GM12878 (cell line): ENCODE results near the gene GPATCH11. TPM values are rescaled to one million over a fixed set of nuclear protein-coding genes. Genes with fewer than 3 reads are reported as not detected.
A peak's percentile ranks its signal among the peaks of the same experiment; 100 is the strongest.

Experiments
- ATAC-seq: fragments of 200-7000 bp; cut with Tn5 transposase; 3 replicates; pipeline ENCODE4 v1.9.1; 2020; ENCODE audit warnings: mild to moderate bottlenecking, moderate library complexity
- BruUV-seq: library from RNA; stranded (reverse); fragments of 400-500 nt; replicated peaks from 2 replicates; lab custom pipeline; 2021; lab: Mats Ljungman, UMichigan
- CTCF ChIA-PET: fragments of 300-600 bp; sonication (Branson Sonifier 250); formaldehyde crosslinking; extraction: SDS; loops from one replicate; lab custom pipeline; 2021; ENCODE audit warnings: inconsistent platforms; lab: Yijun Ruan, JAX
- POLR2A ChIA-PET: fragments of 350-600 bp; formaldehyde crosslinking; extraction: SDS; loops from one replicate; lab custom pipeline; 2021; ENCODE audit warnings: inconsistent platforms; lab: Charles Lee
- RAD21 ChIA-PET: fragments of 300-600 bp; sonication (Branson Sonifier 250); formaldehyde crosslinking; loops from one replicate; lab custom pipeline; 2023; ENCODE audit warnings: antibody characterized with exemption; ENCODE audit not compliant: unreplicated experiment; lab: Charles Lee
- SMC1A ChIA-PET: fragments of 300-600 bp; sonication (Branson Sonifier 250); formaldehyde crosslinking; loops from one replicate; lab custom pipeline; 2023; ENCODE audit not compliant: unreplicated experiment, uncharacterized antibody; lab: Charles Lee
- DNase-seq: peaks from one replicate; pipeline ENCODE4 v3.0.0-alpha.2; 2011; ENCODE audit warnings: low read depth, low spot score
- FAIRE-seq: peaks from 3 replicates; lab custom pipeline; 2011; peaks lifted over from hg19 to GRCh38; lab: Jason Lieb, UNC
- H2AFZ ChIP-seq: 2 replicates; pipeline ENCODE4 v1.6.0; 2011; ENCODE audit warnings: low read depth, low read length, control low read depth; ENCODE audit not compliant: control insufficient read depth
- H3K27ac ChIP-seq: 2 replicates; pipeline ENCODE4 v1.5.1; 2011; ENCODE audit warnings: control low read depth; ENCODE audit not compliant: control insufficient read depth, insufficient read depth
- H3K27me3 ChIP-seq, 2 experiments: replicated peaks in 1 of 2; 2 replicates each; pipeline versions ENCODE4 v1.6.0 to v1.6.1; 2011; ENCODE audit warnings: low read length in 1 of 2; ENCODE audit not compliant: control insufficient read depth in 2 of 2, insufficient read depth in 2 of 2
- H3K36me3 ChIP-seq, 2 experiments: 2 replicates each; pipeline ENCODE4 v1.5.1; 2011; ENCODE audit warnings: low read length in 1 of 2; ENCODE audit not compliant: control insufficient read depth in 2 of 2, insufficient read depth in 2 of 2
- H3K4me1 ChIP-seq: 2 replicates; pipeline ENCODE4 v1.6.1; 2011; ENCODE audit warnings: mild to moderate bottlenecking, low read length, moderate library complexity, mixed read lengths; ENCODE audit not compliant: control insufficient read depth, insufficient read depth
- H3K4me2 ChIP-seq: 2 replicates; pipeline ENCODE4 v1.6.0; 2011; ENCODE audit warnings: control low read depth; ENCODE audit not compliant: control insufficient read depth, insufficient read depth
- H3K4me3 ChIP-seq: fragments of 200-600 bp; sonication (generic); 2 replicates; pipeline ENCODE4 v1.5.1; 2016
- H3K79me2 ChIP-seq: 2 replicates; pipeline ENCODE4 v1.6.0; 2011; ENCODE audit warnings: low read length; ENCODE audit not compliant: control insufficient read depth, insufficient read depth
- H3K9ac ChIP-seq: 2 replicates; pipeline ENCODE4 v1.8.0; 2011; ENCODE audit warnings: low read length, control low read depth, mixed read lengths; ENCODE audit not compliant: control insufficient read depth, insufficient read depth
- H3K9me3 ChIP-seq: replicated peaks from 3 replicates; pipeline ENCODE4 v1.5.1; 2011; ENCODE audit warnings: mild to moderate bottlenecking, low read length; ENCODE audit not compliant: control insufficient read depth, insufficient read depth
- H4K20me1 ChIP-seq: 2 replicates; pipeline ENCODE4 v1.6.0; 2011; ENCODE audit not compliant: control insufficient read depth, insufficient read depth
- BCL11A ChIP-seq: IDR thresholded peaks from 2 replicates; pipeline ENCODE4 v1.6.1; 2011; ENCODE audit warnings: low read depth, low read length
- CHD4 ChIP-seq: fragments of 200-600 bp; sonication (generic); IDR thresholded peaks from 2 replicates; pipeline ENCODE4 v1.6.1; 2016; ENCODE audit warnings: mild to moderate bottlenecking
- NFIC ChIP-seq: IDR thresholded peaks from 2 replicates; pipeline ENCODE4 v1.6.1; 2012; ENCODE audit warnings: low read depth, mild to moderate bottlenecking, inconsistent platforms, low read length, moderate library complexity
- NR2F1 ChIP-seq: fragments of 450-650 bp; conservative IDR thresholded peaks from 2 replicates; pipeline ENCODE4 v1.6.1; 2017; ENCODE audit warnings: mild to moderate bottlenecking
- PAX8 ChIP-seq: fragments of 450-650 bp; IDR thresholded peaks from 2 replicates; pipeline ENCODE4 v1.6.1; 2017; ENCODE audit warnings: mild to moderate bottlenecking, moderate library complexity
- RBBP5 ChIP-seq: fragments of 200-600 bp; sonication (generic); conservative IDR thresholded peaks from 2 replicates; pipeline ENCODE4 v1.6.1; 2016
- RELA ChIP-seq: fragments of 450-650 bp; IDR thresholded peaks from 2 replicates; pipeline ENCODE4 v1.8.0; 2014; ENCODE audit warnings: borderline replicate concordance; ENCODE audit not compliant: partially characterized antibody
- SPI1 ChIP-seq: IDR thresholded peaks from 2 replicates; pipeline ENCODE4 v1.6.1; 2011; ENCODE audit warnings: low read depth, mild to moderate bottlenecking, low read length, moderate library complexity, borderline replicate concordance; ENCODE audit not compliant: insufficient read depth
- SRF ChIP-seq, 2 experiments: IDR thresholded peaks; 2 replicates each; pipeline ENCODE4 v1.6.1; 2011; ENCODE audit warnings: low read depth in 2 of 2, low read length in 2 of 2, mild to moderate bottlenecking in 1 of 2, moderate library complexity in 1 of 2
- STAT1 ChIP-seq: fragments of 450-650 bp; conservative IDR thresholded peaks from 2 replicates; pipeline ENCODE4 v1.6.1; 2014; ENCODE audit warnings: antibody characterized with exemption, mild to moderate bottlenecking
- YY1 ChIP-seq: IDR thresholded peaks from 2 replicates; pipeline ENCODE4 v1.6.1; 2011; ENCODE audit warnings: low read depth, mild to moderate bottlenecking, low read length
- ZNF217 ChIP-seq: fragments of 450-650 bp; IDR thresholded peaks from 2 replicates; pipeline ENCODE4 v1.6.1; 2017; ENCODE audit warnings: antibody characterized with exemption, mild to moderate bottlenecking
- ZZZ3 ChIP-seq: IDR thresholded peaks from 2 replicates; pipeline ENCODE4 v1.6.1; 2011; ENCODE audit warnings: low read depth; ENCODE audit not compliant: control insufficient read depth, insufficient read length
- WGBS: methylation state at CpG from one replicate; pipeline ENCODE4 v1.1.6; 2016; ENCODE audit warnings: low lambda C conversion rate; ENCODE audit not compliant: insufficient replicate concordance, insufficient coverage; ENCODE audit errors: missing lambda C conversion rate; 5-methylcytosine and 5-hydroxymethylcytosine counted together
- in situ Hi-C: fragments of 300-500 bp; cut with MboI; formaldehyde crosslinking; loops from 9 replicates; pipeline ENCODE4 v1.14.3; 2018; ENCODE audit warnings: mixed read lengths
- intact Hi-C: fragments of 100-400 bp; cut with micrococcal nuclease; formaldehyde crosslinking; loops from one replicate; pipeline ENCODE4 v1.14.2; 2022; ENCODE audit not compliant: unreplicated experiment
- polyA plus RNA-seq, 11 experiments: library from polyadenylated mRNA; depleted of rRNA in 4 of 11; unstranded in 6 of 11; stranded (reverse) in 5 of 11; fragments of >200 nt; fragmentation: Nextera tagmentation in 4 of 11; fragmentation: Illumina TruSeq in 1 of 11; extraction: Ambion mirVana in 4 of 11; extraction: Trizol in 1 of 11; gene quantifications; 1 replicate in 1 of 11; 2 replicates in 10 of 11; pipeline versions ENCODE4 v1.2.1 to v1.2.3, GENCODE V29; 2011 to 2016; ENCODE audit warnings: inconsistent platforms in 2 of 11, missing spikeins in 2 of 11, low read depth in 1 of 11
- total RNA-seq, 4 experiments: library from RNA; depleted of rRNA in 3 of 4; stranded (reverse); fragments of >200 nt in 3 of 4; fragmentation: Illumina TruSeq in 1 of 4; extraction: Trizol in 1 of 4; gene quantifications; 2 replicates each; pipeline versions ENCODE4 v1.2.1 to v1.2.3, GENCODE V29; 2013 to 2021
- TF ChIP-seq, protein P1 (sequence below): fragments of 450-650 bp; IDR thresholded peaks from 2 replicates; pipeline ENCODE4 v1.6.1; 2017; ENCODE audit warnings: mild to moderate bottlenecking, moderate library complexity
- TF ChIP-seq, protein P2 (sequence below): IDR thresholded peaks from 2 replicates; pipeline ENCODE4 v1.6.1; 2011; ENCODE audit warnings: low read depth, mild to moderate bottlenecking, low read length, moderate library complexity, borderline replicate concordance; ENCODE audit errors: extremely low read depth
- TF ChIP-seq, protein P3 (sequence below): fragments of 450-650 bp; IDR thresholded peaks from 2 replicates; pipeline ENCODE4 v1.6.1; 2017; ENCODE audit warnings: mild to moderate bottlenecking, moderate library complexity

GPATCH11 gene
- total and polyA plus RNA-seq, 10 of the 15 experiments (the other 5 are each of a cell fraction or from before 2014, with no cell fraction given): 11.5 to 31.8 (median 16.5) TPM

DNA sequence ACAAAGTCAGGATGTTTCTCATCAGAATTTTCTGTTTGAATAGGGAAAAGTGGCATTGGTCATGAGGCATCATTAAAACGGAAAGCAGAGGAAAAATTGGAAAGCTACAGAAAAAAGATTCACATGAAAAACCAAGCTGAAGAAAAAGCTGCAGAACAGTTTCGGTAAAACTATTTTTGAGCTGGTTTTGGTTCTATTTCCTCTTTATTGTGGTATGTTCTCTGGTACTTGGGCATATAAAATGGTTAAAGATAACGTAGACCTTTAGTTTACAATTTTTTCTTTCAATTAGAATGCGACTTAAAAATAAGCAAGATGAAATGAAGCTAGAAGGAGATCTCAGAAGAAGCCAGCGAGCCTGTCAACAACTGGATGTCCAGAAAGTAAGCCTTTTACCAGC is 7.6 kb downstream of the GPATCH11 start (continued):
- TF ChIP-seq ZNF217 (peak; percentile 34; the same call in 1 of the 2 replicates), BCL11A (peak; percentile 71; the same call in 1 of the 2 replicates), NFIC (peak; percentile 84), YY1 (no peak)
- TF ChIP-seq, protein P1, sequence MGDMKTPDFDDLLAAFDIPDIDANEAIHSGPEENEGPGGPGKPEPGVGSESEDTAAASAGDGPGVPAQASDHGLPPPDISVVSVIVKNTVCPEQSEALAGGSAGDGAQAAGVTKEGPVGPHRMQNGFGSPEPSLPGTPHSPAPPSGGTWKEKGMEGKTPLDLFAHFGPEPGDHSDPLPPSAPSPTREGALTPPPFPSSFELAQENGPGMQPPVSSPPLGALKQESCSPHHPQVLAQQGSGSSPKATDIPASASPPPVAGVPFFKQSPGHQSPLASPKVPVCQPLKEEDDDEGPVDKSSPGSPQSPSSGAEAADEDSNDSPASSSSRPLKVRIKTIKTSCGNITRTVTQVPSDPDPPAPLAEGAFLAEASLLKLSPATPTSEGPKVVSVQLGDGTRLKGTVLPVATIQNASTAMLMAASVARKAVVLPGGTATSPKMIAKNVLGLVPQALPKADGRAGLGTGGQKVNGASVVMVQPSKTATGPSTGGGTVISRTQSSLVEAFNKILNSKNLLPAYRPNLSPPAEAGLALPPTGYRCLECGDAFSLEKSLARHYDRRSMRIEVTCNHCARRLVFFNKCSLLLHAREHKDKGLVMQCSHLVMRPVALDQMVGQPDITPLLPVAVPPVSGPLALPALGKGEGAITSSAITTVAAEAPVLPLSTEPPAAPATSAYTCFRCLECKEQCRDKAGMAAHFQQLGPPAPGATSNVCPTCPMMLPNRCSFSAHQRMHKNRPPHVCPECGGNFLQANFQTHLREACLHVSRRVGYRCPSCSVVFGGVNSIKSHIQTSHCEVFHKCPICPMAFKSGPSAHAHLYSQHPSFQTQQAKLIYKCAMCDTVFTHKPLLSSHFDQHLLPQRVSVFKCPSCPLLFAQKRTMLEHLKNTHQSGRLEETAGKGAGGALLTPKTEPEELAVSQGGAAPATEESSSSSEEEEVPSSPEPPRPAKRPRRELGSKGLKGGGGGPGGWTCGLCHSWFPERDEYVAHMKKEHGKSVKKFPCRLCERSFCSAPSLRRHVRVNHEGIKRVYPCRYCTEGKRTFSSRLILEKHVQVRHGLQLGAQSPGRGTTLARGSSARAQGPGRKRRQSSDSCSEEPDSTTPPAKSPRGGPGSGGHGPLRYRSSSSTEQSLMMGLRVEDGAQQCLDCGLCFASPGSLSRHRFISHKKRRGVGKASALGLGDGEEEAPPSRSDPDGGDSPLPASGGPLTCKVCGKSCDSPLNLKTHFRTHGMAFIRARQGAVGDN: no peak

DNA sequence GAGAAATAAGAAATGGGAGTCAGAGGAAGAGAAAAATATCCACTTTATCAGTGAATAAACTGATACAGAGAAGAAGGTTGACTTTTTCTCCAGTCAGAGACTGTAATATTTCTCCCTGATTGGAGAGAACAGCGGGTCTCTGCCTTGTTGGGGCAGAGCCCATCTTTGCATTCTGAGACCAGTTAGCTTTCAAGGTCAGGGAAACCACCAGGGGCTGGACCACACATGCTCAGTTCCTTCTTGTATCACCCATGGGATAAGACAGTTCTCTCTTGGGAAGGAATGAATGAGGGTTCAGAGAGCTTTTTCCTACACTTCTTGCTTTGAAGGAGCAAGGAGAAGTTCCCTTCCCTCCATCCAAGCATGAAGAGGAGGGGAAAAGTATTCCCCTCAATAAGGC is 12.2 kb downstream of the GPATCH11 start:
- no peak overlapping the region for H3K4me3 ChIP-seq
- FAIRE-seq: no peak
- no peaks in the 10 kb centered on the region for H4K20me1 ChIP-seq
- in situ Hi-C loops: no loop called here
- ChIA-PET RAD21 (interaction anchor here (1.5 kb wide), 1 partner anchor 19 kb away, joined by 6 read pairs; no protein-coding TSS in a partner anchor), SMC1A (interaction anchor here (1.1 to 1.8 kb wide), 4 partner anchors 8 to 58 kb away, joined by 3 to 6 read pairs (median 4); partner anchors contain the start of genes GPATCH11 and HEATR5B), POLR2A (interaction anchor here (2.2 kb wide), 1 partner anchor 11 kb away, joined by 4 read pairs; no protein-coding TSS in a partner anchor), CTCF (no interaction called here)
- H3K27me3 ChIP-seq: no peaks in the 10 kb centered on the region
- H3K4me2 ChIP-seq: no peak overlapping the region
- ATAC-seq: peak; percentile 43; the same call in 2 of the 3 replicates
- no peak overlapping the region for H2AFZ ChIP-seq
- peaks cover 6% of the 10 kb centered on the region for H3K79me2 ChIP-seq
- no peak overlapping the region for H3K27ac ChIP-seq
- H3K9me3 ChIP-seq: no peaks in the 10 kb centered on the region
- BruUV-seq: TSS peak; percentile 58
- intact Hi-C loops: no loop called here
- 0% methylated on average over 1 of the region's 1 CpG for WGBS
- no peak for DNase-seq
- H3K9ac ChIP-seq: no peak overlapping the region
- peaks cover 5 to 35% of the 10 kb centered on the region in 2 experiments; a peak in 3 of 4 replicates for H3K36me3 ChIP-seq
- H3K4me1 ChIP-seq: peaks cover 12% of the 10 kb centered on the region
- TF ChIP-seq, protein P2, sequence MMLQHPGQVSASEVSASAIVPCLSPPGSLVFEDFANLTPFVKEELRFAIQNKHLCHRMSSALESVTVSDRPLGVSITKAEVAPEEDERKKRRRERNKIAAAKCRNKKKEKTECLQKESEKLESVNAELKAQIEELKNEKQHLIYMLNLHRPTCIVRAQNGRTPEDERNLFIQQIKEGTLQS: no peak
- TF ChIP-seq NR2F1 (no peak), CHD4 (no peak), ZZZ3 (no peak), RBBP5 (no peak), SRF (IDR thresholded peaks at IDR 0.05; ENCODE audit: low read depth in 2 of 2, low read length in 2 of 2) (no peak), STAT1 (no peak), RELA (no peak), SPI1 (peak; percentile 28; the same call in 1 of the 2 replicates), PAX8 (no peak)
- TF ChIP-seq, protein P3, sequence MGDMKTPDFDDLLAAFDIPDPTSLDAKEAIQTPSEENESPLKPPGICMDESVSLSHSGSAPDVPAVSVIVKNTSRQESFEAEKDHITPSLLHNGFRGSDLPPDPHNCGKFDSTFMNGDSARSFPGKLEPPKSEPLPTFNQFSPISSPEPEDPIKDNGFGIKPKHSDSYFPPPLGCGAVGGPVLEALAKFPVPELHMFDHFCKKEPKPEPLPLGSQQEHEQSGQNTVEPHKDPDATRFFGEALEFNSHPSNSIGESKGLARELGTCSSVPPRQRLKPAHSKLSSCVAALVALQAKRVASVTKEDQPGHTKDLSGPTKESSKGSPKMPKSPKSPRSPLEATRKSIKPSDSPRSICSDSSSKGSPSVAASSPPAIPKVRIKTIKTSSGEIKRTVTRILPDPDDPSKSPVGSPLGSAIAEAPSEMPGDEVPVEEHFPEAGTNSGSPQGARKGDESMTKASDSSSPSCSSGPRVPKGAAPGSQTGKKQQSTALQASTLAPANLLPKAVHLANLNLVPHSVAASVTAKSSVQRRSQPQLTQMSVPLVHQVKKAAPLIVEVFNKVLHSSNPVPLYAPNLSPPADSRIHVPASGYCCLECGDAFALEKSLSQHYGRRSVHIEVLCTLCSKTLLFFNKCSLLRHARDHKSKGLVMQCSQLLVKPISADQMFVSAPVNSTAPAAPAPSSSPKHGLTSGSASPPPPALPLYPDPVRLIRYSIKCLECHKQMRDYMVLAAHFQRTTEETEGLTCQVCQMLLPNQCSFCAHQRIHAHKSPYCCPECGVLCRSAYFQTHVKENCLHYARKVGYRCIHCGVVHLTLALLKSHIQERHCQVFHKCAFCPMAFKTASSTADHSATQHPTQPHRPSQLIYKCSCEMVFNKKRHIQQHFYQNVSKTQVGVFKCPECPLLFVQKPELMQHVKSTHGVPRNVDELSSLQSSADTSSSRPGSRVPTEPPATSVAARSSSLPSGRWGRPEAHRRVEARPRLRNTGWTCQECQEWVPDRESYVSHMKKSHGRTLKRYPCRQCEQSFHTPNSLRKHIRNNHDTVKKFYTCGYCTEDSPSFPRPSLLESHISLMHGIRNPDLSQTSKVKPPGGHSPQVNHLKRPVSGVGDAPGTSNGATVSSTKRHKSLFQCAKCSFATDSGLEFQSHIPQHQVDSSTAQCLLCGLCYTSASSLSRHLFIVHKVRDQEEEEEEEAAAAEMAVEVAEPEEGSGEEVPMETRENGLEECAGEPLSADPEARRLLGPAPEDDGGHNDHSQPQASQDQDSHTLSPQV: no peak
